ENCODE results near the gene QPCT.
A peak's percentile ranks its signal among the peaks of the same experiment; 100 is the strongest.
"Not testable (repeated sequence)": the region's sequence is repeated elsewhere in the genome, so short reads cannot be mapped to it uniquely, and the experiment has no call there.

Gene QPCT

GRCh38 chr2:37394796-37395555 lies 50.5 kb downstream of the QPCT start:
- DNase-seq, result no peak

GRCh38 chr2:37396890-37397565 lies 52.6 kb downstream of the QPCT start:
- no peak for DNase-seq

DNA sequence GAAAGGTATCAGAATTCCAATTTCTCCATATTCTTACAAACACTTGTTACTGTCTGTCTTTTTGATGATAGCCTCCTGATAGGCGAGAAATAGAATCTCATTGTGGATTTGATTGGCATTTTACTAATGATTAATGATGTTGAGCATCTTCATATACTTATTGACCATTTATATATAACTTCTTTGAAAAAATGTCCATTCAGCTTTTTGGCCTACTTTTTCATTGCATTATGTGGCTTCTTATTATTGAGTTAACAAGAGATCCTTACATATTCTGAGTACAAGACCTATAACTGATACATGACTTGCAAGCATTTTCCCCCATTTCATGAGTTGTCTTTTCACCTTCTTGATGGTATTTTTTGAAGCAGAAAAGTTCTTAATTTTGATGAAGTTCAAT lies 54.6 kb downstream of the QPCT start:
- DNase-seq, result no peak

DNA sequence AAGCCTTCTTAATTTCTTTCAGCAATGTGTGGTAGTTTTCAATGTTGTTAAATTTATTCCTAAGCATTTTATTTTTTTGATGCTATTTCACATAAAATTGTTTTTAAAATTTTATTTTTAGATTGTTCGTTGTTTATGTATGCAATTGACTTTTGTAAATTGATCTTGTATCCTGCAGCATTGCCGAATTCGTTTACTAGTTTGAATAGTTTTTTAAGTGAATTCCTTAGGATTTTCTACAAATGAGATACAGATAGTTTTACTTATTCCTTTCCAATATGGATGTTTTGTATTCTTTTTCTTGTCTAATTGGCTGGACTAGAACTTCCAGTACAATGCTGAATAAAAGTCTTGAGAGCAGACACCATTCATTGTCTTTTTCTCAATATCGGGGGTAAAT lies 55.6 kb downstream of the QPCT start:
- no peak for DNase-seq

GRCh38 chr2:37402636-37403035 lies 58.2 kb downstream of the QPCT start:
- no peak for DNase-seq

DNA sequence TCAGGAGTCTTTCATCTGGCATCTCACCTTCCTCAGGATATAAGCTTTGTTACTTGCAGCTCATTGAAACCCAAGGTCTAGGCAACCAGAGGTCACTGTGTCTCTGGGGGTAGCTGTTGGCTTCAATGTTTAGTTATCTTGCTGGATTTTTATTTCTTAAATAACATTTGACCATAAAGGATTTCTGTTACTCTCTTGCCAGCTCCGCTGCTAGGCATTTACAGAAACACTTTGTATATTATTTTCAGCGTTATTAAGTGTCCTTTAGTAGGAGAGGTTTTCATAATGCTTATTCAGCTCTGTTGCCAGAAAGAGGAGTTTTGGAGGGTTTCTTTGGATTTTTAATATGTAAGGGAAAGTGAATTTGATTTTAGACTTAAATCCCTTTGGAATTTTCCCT lies 61.4 kb downstream of the QPCT start:
- no peak for DNase-seq

DNA sequence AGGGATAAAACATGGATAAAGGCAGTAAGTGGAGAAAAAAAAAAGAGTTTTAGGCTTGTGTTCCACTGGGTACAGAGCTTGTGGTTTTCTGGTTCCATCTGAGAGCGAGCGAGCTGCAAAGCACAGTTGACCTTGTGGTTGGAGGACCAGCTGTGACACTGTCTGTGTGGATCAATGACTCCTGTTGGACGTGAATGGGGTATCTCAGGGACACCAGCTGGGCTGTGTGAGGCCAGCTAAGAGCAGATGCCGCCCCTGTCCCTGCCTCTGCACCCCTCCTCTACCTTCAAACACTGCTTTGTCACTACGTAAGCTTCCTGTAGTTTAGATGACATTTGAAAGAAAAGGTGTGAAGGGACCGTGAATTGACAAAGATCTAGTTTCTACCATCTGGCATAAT lies 67.8 kb downstream of the QPCT start:
- DNase-seq, result no peak

DNA sequence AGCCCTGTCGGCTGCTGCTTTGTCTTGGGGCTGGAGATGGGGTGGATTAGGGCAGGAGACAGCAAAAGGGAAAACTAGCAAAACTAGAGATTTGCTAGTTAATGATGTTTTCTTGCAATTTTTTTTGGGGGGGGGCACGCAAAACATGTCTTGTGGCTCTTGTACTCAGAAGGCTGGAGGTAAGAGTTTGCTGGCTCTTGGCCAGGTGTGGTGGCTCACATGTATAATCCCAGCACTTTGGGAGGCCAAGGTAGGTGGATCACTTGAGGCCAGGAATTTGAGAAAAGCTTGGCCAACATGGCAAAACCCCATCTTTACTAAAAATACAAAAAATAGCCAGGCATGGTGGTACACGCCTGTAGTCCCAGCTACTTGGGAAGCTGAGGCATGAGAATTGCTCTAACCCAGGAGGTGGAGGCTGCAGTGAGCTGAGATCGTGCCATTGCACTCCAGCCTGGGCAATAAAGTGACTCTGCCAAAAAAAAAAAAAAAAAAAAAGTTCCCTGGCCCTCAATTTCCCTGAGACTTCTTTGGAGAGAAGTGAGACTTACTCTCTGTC lies 69.6 kb downstream of the QPCT start:
- not testable (repeated sequence) for DNase-seq

DNA sequence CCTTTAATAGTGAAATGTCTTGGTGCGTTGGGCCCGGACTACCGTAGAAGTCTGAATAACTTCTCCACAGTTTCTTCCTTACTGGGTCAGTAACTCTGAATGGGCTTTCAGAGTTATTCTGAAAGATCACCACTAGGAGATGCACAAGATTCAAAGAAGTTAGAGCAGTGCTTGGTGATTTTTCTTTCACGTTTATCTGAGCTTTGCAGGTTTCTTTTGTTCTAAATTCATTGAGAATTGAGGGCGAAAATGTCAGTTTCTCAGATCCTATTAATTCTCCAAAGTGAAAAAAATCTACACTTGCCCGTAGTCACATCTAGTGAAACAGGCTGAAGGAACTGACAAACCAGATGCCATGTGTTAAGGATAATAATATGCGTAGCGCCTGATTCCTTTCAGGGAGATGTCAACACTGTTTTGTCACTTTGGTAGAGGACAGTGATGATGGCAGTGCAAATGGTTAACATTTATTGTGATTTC lies 70.1 kb downstream of the QPCT start:
- peak; percentile 24 for DNase-seq

DNA sequence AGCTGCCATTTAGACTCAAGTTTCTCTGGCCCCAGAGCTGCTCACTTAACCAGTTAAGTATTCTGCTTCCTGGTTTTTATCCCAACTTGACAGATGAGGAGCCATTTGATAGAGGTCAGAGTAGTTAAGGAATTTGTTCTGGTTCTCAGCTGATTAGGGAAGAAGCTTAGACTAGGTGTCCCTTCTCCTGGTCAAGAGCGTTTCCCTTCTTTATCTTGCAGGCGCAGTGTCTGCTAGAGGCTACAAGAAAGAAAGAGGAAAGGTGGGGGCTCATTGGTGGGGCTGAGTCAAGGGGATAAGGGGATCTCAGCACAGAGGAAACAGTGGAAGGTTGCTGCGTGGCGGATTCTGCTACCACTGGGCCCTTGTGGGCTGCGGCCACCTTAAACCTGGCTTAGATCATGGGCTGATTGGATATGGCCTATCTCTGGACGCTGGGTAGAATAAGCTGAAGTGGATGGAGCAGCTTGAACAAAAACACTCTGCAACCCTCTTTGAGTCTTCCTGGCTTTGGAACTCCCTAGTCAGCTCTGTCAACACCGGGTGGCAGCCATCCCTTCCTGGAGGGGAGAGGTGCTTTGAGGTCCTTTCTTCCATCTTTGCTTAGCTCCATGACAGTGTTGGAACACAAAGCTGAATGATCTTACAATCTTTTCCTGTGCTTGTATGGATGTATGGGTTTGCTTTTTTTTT lies 70.8 kb downstream of the QPCT start:
- DNase-seq, result peak; percentile 0

- no peak for DNase-seq
Observed at GRCh38 chr2:37417321-37417720, 72.9 kb downstream of the QPCT start.

GRCh38 chr2:37418956-37419355 lies 74.5 kb downstream of the QPCT start:
- DNase-seq, result no peak

GRCh38 chr2:37421686-37422085 lies 77.3 kb downstream of the QPCT start:
- DNase-seq, result no peak

GRCh38 chr2:37422816-37423215 lies 78.4 kb downstream of the QPCT start:
- DNase-seq, result no peak
